GM12878 (cell line): ENCODE results near the gene FGF2.

ENCODE experiments used
- CTCF ChIP-seq, 3 experiments: IDR thresholded peaks in 2 of 3; conservative IDR thresholded peaks in 1 of 3; 2 replicates each; pipeline ENCODE4 v1.5.1; 2011; ENCODE audit warnings: low read depth in 3 of 3, low read length in 3 of 3, mild to moderate bottlenecking in 3 of 3, control low read depth in 2 of 3, moderate library complexity in 2 of 3, inconsistent platforms in 1 of 3, mixed read lengths in 1 of 3; ENCODE audit not compliant: control insufficient read depth in 2 of 3, insufficient read depth in 1 of 3; ENCODE audit errors: extremely low read depth in 1 of 3
- E4F1 ChIP-seq: fragments of 450-650 bp; IDR thresholded peaks from 2 replicates; pipeline ENCODE4 v1.6.1; 2018; ENCODE audit warnings: borderline replicate concordance, mild to moderate bottlenecking; ENCODE audit not compliant: partially characterized antibody
- EZH2 ChIP-seq: IDR thresholded peaks from 2 replicates; pipeline ENCODE4 v1.6.1; 2012; ENCODE audit warnings: low read depth, mild to moderate bottlenecking, control low read depth, inconsistent platforms, low read length, borderline replicate concordance; ENCODE audit not compliant: control insufficient read depth
- HCFC1 ChIP-seq: fragments of 150-350 bp; IDR thresholded peaks from 2 replicates; pipeline ENCODE4 v1.6.1; 2014; ENCODE audit warnings: low read length
- NFYA ChIP-seq: IDR thresholded peaks from 2 replicates; pipeline ENCODE4 v1.6.1; 2011; ENCODE audit warnings: low read depth, mild to moderate bottlenecking, low read length, improper control_type of control experiment, borderline replicate concordance
- POLR2A ChIP-seq: IDR thresholded peaks from 2 replicates; pipeline ENCODE4 v1.6.1; 2011; ENCODE audit warnings: low read depth, mild to moderate bottlenecking, low read length
- SP1 ChIP-seq: IDR thresholded peaks from one replicate; pipeline ENCODE4 v1.6.1; 2011; ENCODE audit warnings: low read depth, low read length
- SUZ12 ChIP-seq: fragments of 200-600 bp; sonication (generic); IDR thresholded peaks from one replicate; pipeline ENCODE4 v1.6.1; 2018; ENCODE audit warnings: antibody characterized with exemption, mild to moderate bottlenecking; ENCODE audit not compliant: unreplicated experiment

GRCh38 chr4:122884499-122884898 lies 57.9 kb downstream of the FGF2 start:
- no peak for TF ChIP-seq SUZ12
- no peak for TF ChIP-seq SP1
- TF ChIP-seq EZH2: no peak
- TF ChIP-seq E4F1: no peak
- no peak for TF ChIP-seq HCFC1
- no peak for TF ChIP-seq NFYA
- no peak for TF ChIP-seq CTCF (IDR thresholded peaks at IDR 0.05 in 2 of 3, conservative IDR thresholded peaks at IDR 0.05 in 1 of 3; ENCODE audit: control insufficient read depth in 2 of 3, extremely low read depth in 1 of 3, insufficient read depth in 1 of 3, low read depth in 3 of 3, low read length in 3 of 3)
- TF ChIP-seq POLR2A: no peak
